ENCODE data around the gene COP1. TPM values are rescaled to one million over a fixed set of nuclear protein-coding genes. Genes with fewer than 3 reads are reported as not detected.

Gene COP1
- total RNA-seq (2022) (41.6 and 47.0 TPM in 2 replicates), Bru-seq, nascent RNA (percentile 92 among the genes with signal in this experiment), BruChase-seq, experiment 1, labeled RNA remaining after a 6-hour chase (percentile 79 among the genes with signal in this experiment), BruChase-seq, experiment 2, labeled RNA remaining after a 2-hour chase (percentile 88 among the genes with signal in this experiment)
- long read RNA-seq, transcript COP1-201 (19 exons, 2,124 nt) = minor isoform, 5 of 179 reads
- long read RNA-seq, transcript COP1-204 (20 exons, 3,033 nt) = major isoform, 59 of 179 reads
- long read RNA-seq, partial matches to known transcripts = 5 of 179 reads
- long read RNA-seq, other reads (novel, unspliced or antisense) = 108 of 179 reads

GRCh38 chr1:176206961-176207902 lies at the start of gene COP1:
Gene COP1 (minus strand): TSS chr1:176207286. CDS start chr1:176206978, 308 bp downstream.
- H3K27ac Mint-ChIP-seq (ENCODE audit: low read depth, unreplicated experiment) = peak within 1 kb of the TSS; percentile 57

GRCh38 chr1:176252191-176252590 lies 45.1 kb upstream of the COP1 start:
- CTCF ChIA-PET = interaction anchor here (1.3 kb wide), 1 partner anchor 132 kb away, joined by 3 read pairs; no protein-coding TSS in a partner anchor
- H3K4me3 Mint-ChIP-seq (ENCODE audit: unreplicated experiment) = no peak overlapping the region
- no peak overlapping the region for H3K27ac Mint-ChIP-seq (ENCODE audit: low read depth, unreplicated experiment)
- no peaks in the 10 kb centered on the region for H3K27me3 Mint-ChIP-seq (ENCODE audit: insufficient read depth, unreplicated experiment)
- intact Hi-C loops (cut with micrococcal nuclease) = no loop called here
- H3K36me3 Mint-ChIP-seq (ENCODE audit: insufficient read depth, unreplicated experiment) = no peaks in the 10 kb centered on the region
- no peaks in the 10 kb centered on the region for H3K4me1 Mint-ChIP-seq (ENCODE audit: insufficient read depth, unreplicated experiment)
- no peaks in the 10 kb centered on the region for H3K9me3 Mint-ChIP-seq (ENCODE audit: unreplicated experiment)
- TF ChIP-seq, protein P1, sequence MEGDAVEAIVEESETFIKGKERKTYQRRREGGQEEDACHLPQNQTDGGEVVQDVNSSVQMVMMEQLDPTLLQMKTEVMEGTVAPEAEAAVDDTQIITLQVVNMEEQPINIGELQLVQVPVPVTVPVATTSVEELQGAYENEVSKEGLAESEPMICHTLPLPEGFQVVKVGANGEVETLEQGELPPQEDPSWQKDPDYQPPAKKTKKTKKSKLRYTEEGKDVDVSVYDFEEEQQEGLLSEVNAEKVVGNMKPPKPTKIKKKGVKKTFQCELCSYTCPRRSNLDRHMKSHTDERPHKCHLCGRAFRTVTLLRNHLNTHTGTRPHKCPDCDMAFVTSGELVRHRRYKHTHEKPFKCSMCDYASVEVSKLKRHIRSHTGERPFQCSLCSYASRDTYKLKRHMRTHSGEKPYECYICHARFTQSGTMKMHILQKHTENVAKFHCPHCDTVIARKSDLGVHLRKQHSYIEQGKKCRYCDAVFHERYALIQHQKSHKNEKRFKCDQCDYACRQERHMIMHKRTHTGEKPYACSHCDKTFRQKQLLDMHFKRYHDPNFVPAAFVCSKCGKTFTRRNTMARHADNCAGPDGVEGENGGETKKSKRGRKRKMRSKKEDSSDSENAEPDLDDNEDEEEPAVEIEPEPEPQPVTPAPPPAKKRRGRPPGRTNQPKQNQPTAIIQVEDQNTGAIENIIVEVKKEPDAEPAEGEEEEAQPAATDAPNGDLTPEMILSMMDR (IDR thresholded peaks at IDR 0.05; ENCODE audit: unreplicated experiment) = no peak
- POLR2A ChIA-PET = no interaction called here
- BruUV-seq (replicated peaks) = no TSS peak
- DNase-seq (ENCODE audit: unreplicated experiment) = no peak

More at GRCh38 chr1:176206961-176207902, at the start of gene COP1:
- Mint-ChIP-seq H3K27me3 (ENCODE audit: insufficient read depth, unreplicated experiment) (no peaks in the 10 kb centered on the region), H3K36me3 (ENCODE audit: insufficient read depth, unreplicated experiment) (no peaks in the 10 kb centered on the region), H3K4me1 (ENCODE audit: insufficient read depth, unreplicated experiment) (peaks cover 23% of the 10 kb centered on the region), H3K9me3 (ENCODE audit: unreplicated experiment) (no peaks in the 10 kb centered on the region), H3K4me3 (ENCODE audit: unreplicated experiment) (peak within 1 kb of the TSS; percentile 83)
- DNase-seq (ENCODE audit: unreplicated experiment) = peak; percentile 98
- CTCF ChIA-PET = interaction anchor here (0.6 to 1.2 kb wide), 7 partner anchors 11 to 604 kb away, joined by 3 to 7 read pairs (median 3); no protein-coding TSS in a partner anchor
- TF ChIP-seq, protein P1 (IDR thresholded peaks at IDR 0.05; ENCODE audit: unreplicated experiment) = no peak
- no TSS peak for BruUV-seq (replicated peaks)
- POLR2A ChIA-PET = interaction anchor here (0.6 to 1.5 kb wide), 29 partner anchors 8 to 1648 kb away, joined by 3 to 14 read pairs (median 4); partner anchors contain the start of genes KIAA0040 and MRPS14
- intact Hi-C loops (cut with micrococcal nuclease) = loop anchor here (2.0 to 10.0 kb wide), 4 partner anchors 34 to 1202 kb away; no protein-coding TSS in a partner anchor

- H3K27me3 Mint-ChIP-seq (ENCODE audit: insufficient read depth, unreplicated experiment) = no peaks in the 10 kb centered on the region
- no peak for DNase-seq (ENCODE audit: unreplicated experiment)
- H3K36me3 Mint-ChIP-seq (ENCODE audit: insufficient read depth, unreplicated experiment) = no peaks in the 10 kb centered on the region
- H3K4me1 Mint-ChIP-seq (ENCODE audit: insufficient read depth, unreplicated experiment) = peaks cover 10% of the 10 kb centered on the region
- H3K4me3 Mint-ChIP-seq (ENCODE audit: unreplicated experiment) = no peak overlapping the region
- BruUV-seq (replicated peaks) = no TSS peak
- intact Hi-C loops (cut with micrococcal nuclease) = no loop called here
- TF ChIP-seq, protein P1 (IDR thresholded peaks at IDR 0.05; ENCODE audit: unreplicated experiment) = no peak
- CTCF ChIA-PET = interaction anchor here (0.6 to 1.3 kb wide), 4 partner anchors 21 to 599 kb away, joined by 3 to 5 read pairs (median 4); no protein-coding TSS in a partner anchor
- POLR2A ChIA-PET = interaction anchor here (0.9 to 3.9 kb wide), 4 partner anchors 20 to 41 kb away, joined by 3 to 13 read pairs (median 6); no protein-coding TSS in a partner anchor
- H3K27ac Mint-ChIP-seq (ENCODE audit: low read depth, unreplicated experiment) = no peak overlapping the region
- H3K9me3 Mint-ChIP-seq (ENCODE audit: unreplicated experiment) = no peaks in the 10 kb centered on the region
These were observed 37.8 kb upstream of the COP1 start for GRCh38 chr1:176244851-176245250.
